DND-41 (cell line): ENCODE data around the gene NUAK1.

Experiments
- ATAC-seq: fragments of 200-7000 bp; cut with Tn5 transposase; 3 replicates; pipeline ENCODE4 v1.9.1; 2021; ENCODE audit warnings: low read depth; ENCODE audit not compliant: insufficient read depth
- DNase-seq: peaks from one replicate; pipeline ENCODE4 v3.0.0-alpha.2; 2020
- H2AFZ ChIP-seq: 2 replicates; pipeline ENCODE4 v1.6.0; 2012; ENCODE audit warnings: low read depth, low read length
- H3K27ac ChIP-seq: 2 replicates; pipeline ENCODE4 v1.5.1; 2012; ENCODE audit warnings: low read length, inconsistent platforms
- H3K27me3 ChIP-seq: fragments of 200-600 bp; sonication (generic); 2 replicates; pipeline ENCODE4 v1.6.0; 2012; ENCODE audit warnings: low read length, mild to moderate bottlenecking, inconsistent platforms; ENCODE audit not compliant: insufficient read depth, poor library complexity
- H3K36me3 ChIP-seq: 2 replicates; pipeline ENCODE4 v1.5.1; 2012; ENCODE audit warnings: low read length, inconsistent platforms; ENCODE audit not compliant: insufficient read depth
- H3K4me1 ChIP-seq: 2 replicates; pipeline ENCODE4 v1.5.1; 2012; ENCODE audit warnings: mild to moderate bottlenecking, low read length; ENCODE audit not compliant: insufficient read depth
- H3K4me2 ChIP-seq: 2 replicates; pipeline ENCODE4 v1.6.0; 2012; ENCODE audit warnings: mild to moderate bottlenecking, moderate library complexity, low read length, inconsistent platforms; ENCODE audit not compliant: insufficient read depth
- H3K4me3 ChIP-seq, 2 experiments: fragments of 200-600 bp in 1 of 2; shearing (Covaris generic) in 1 of 2; 2 replicates each; pipeline ENCODE4 v1.5.1; 2012 to 2016; ENCODE audit warnings: inconsistent platforms in 2 of 2, low read length in 2 of 2, mild to moderate bottlenecking in 2 of 2, low read depth in 1 of 2, moderate library complexity in 1 of 2
- H3K79me2 ChIP-seq: 2 replicates; pipeline ENCODE4 v1.6.0; 2012; ENCODE audit warnings: low read length, inconsistent platforms; ENCODE audit not compliant: insufficient read depth
- H3K9ac ChIP-seq: 2 replicates; pipeline ENCODE4 v1.6.0; 2012; ENCODE audit warnings: low read depth, mild to moderate bottlenecking, inconsistent platforms, low read length, moderate library complexity
- H3K9me3 ChIP-seq: 2 replicates; pipeline ENCODE4 v1.5.1; 2012; ENCODE audit warnings: low read length, moderate library complexity, mild to moderate bottlenecking, inconsistent platforms; ENCODE audit not compliant: insufficient read depth, severe bottlenecking
- H4K20me1 ChIP-seq: 2 replicates; pipeline ENCODE4 v1.6.0; 2012; ENCODE audit warnings: low read length; ENCODE audit not compliant: insufficient read depth
- EZH2 ChIP-seq: IDR thresholded peaks from 3 replicates; pipeline ENCODE4 v1.6.1; 2012; ENCODE audit warnings: borderline replicate concordance, low read depth, mild to moderate bottlenecking, moderate library complexity, low read length, inconsistent platforms; ENCODE audit not compliant: severe bottlenecking
- TF ChIP-seq, protein P1 (sequence below): IDR thresholded peaks from 2 replicates; pipeline ENCODE4 v1.5.1; 2012; ENCODE audit warnings: borderline replicate concordance, low read length, moderate library complexity, mild to moderate bottlenecking; ENCODE audit not compliant: poor library complexity, severe bottlenecking; ENCODE audit errors: extremely low read depth

NUAK1 gene

GRCh38 chr12:106068296-106068695, 70.5 kb downstream of the NUAK1 start:
- TF ChIP-seq EZH2 = no peak
- TF ChIP-seq, protein P1, sequence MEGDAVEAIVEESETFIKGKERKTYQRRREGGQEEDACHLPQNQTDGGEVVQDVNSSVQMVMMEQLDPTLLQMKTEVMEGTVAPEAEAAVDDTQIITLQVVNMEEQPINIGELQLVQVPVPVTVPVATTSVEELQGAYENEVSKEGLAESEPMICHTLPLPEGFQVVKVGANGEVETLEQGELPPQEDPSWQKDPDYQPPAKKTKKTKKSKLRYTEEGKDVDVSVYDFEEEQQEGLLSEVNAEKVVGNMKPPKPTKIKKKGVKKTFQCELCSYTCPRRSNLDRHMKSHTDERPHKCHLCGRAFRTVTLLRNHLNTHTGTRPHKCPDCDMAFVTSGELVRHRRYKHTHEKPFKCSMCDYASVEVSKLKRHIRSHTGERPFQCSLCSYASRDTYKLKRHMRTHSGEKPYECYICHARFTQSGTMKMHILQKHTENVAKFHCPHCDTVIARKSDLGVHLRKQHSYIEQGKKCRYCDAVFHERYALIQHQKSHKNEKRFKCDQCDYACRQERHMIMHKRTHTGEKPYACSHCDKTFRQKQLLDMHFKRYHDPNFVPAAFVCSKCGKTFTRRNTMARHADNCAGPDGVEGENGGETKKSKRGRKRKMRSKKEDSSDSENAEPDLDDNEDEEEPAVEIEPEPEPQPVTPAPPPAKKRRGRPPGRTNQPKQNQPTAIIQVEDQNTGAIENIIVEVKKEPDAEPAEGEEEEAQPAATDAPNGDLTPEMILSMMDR = no peak
- Histone ChIP-seq H3K4me1 (no peaks in the 10 kb centered on the region), H2AFZ (no peak overlapping the region), H3K9ac (no peak overlapping the region), H3K27ac (no peak overlapping the region), H3K9me3 (no peaks in the 10 kb centered on the region), H3K36me3 (no peaks in the 10 kb centered on the region), H3K79me2 (no peaks in the 10 kb centered on the region), H3K4me3 (no peak overlapping the region), H3K4me2 (no peak overlapping the region), H4K20me1 (no peaks in the 10 kb centered on the region), H3K27me3 (no peaks in the 10 kb centered on the region)
- ATAC-seq (no peak), DNase-seq (no peak)

GRCh38 chr12:106067606-106068205, 71.0 kb downstream of the NUAK1 start:
- Histone ChIP-seq H3K9me3 (no peaks in the 10 kb centered on the region), H3K9ac (no peak overlapping the region), H3K4me1 (no peaks in the 10 kb centered on the region), H4K20me1 (no peaks in the 10 kb centered on the region), H3K36me3 (no peaks in the 10 kb centered on the region), H2AFZ (no peak overlapping the region), H3K27me3 (no peaks in the 10 kb centered on the region), H3K27ac (no peak overlapping the region), H3K4me3 (no peak overlapping the region), H3K4me2 (no peak overlapping the region), H3K79me2 (no peaks in the 10 kb centered on the region)
- TF ChIP-seq, protein P1 = no peak
- TF ChIP-seq EZH2 = no peak
- ATAC-seq (no peak), DNase-seq (no peak)

GRCh38 chr12:106066726-106067325, 71.9 kb downstream of the NUAK1 start:
- Histone ChIP-seq H3K4me3 (no peak overlapping the region), H3K9me3 (no peaks in the 10 kb centered on the region), H4K20me1 (no peaks in the 10 kb centered on the region), H3K79me2 (no peaks in the 10 kb centered on the region), H3K4me1 (no peaks in the 10 kb centered on the region), H3K27ac (no peak overlapping the region), H3K4me2 (no peak overlapping the region), H3K27me3 (no peaks in the 10 kb centered on the region), H2AFZ (no peak overlapping the region), H3K36me3 (no peaks in the 10 kb centered on the region), H3K9ac (no peak overlapping the region)
- DNase-seq = no peak
- no peak for TF ChIP-seq EZH2
- no peak for ATAC-seq

GRCh38 chr12:106066051-106066705, 72.6 kb downstream of the NUAK1 start:
- Histone ChIP-seq H3K27me3 (no peaks in the 10 kb centered on the region), H3K27ac (no peak overlapping the region), H2AFZ (no peak overlapping the region), H3K36me3 (no peaks in the 10 kb centered on the region), H3K4me2 (no peak overlapping the region), H4K20me1 (no peaks in the 10 kb centered on the region), H3K4me1 (no peaks in the 10 kb centered on the region), H3K79me2 (no peaks in the 10 kb centered on the region), H3K4me3 (no peak overlapping the region), H3K9me3 (no peaks in the 10 kb centered on the region), H3K9ac (no peak overlapping the region)
- TF ChIP-seq, protein P1 = no peak
- no peak for TF ChIP-seq EZH2
- DNase-seq (no peak), ATAC-seq (no peak)
